Putamen (tissue), 1 donor: ENCODE data around the gene CLIP1.
"Not testable (repeated sequence)": the region's sequence is repeated elsewhere in the genome, so short reads cannot be mapped to it uniquely, and the experiment has no call there.

Experiments used
- DNase-seq: peaks from one replicate; pipeline ENCODE4 v3.0.0-alpha.2; 2016; ENCODE audit warnings: low spot score

Gene CLIP1

GRCh38 chr12:122421821-122422729 is at the start of gene CLIP1:
Gene CLIP1 (minus strand): TSS chr12:122422669. CDS start chr12:122380452, 42,217 bp downstream.
- DNase-seq, result no peak

GRCh38 chr12:122471324-122472226 is 49.1 kb upstream of the CLIP1 start:
- peak; percentile 38 for DNase-seq

GRCh38 chr12:122470576-122470975 is 48.1 kb upstream of the CLIP1 start:
- not testable (repeated sequence) for DNase-seq

DNA sequence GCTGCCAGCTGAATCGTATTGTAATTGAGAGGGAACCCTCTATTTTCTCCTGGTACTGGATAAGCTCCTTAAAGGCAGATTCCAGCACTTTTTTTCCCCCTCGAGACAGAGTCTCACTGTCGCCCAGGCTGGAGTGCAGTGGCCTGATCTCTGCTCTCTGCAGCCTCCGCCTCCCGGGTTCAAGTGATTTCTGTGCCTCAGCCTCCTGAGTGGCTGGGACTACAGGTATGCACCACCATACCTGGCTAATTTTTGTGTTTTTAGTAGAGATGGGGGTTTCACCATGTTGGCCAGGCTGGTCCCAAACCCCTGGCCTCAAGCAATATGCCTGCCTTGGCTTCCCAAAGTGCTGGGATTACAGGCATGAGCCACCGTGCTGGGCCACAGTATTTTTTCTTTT is 47.4 kb upstream of the CLIP1 start:
- DNase-seq, result not testable (repeated sequence)

GRCh38 chr12:122467983-122468382 is 45.5 kb upstream of the CLIP1 start:
- no peak for DNase-seq

- not testable (repeated sequence) for DNase-seq
These were observed 42.0 kb upstream of the CLIP1 start for GRCh38 chr12:122464317-122465042.

GRCh38 chr12:122460641-122461040 is 38.2 kb upstream of the CLIP1 start:
- no peak for DNase-seq

DNA sequence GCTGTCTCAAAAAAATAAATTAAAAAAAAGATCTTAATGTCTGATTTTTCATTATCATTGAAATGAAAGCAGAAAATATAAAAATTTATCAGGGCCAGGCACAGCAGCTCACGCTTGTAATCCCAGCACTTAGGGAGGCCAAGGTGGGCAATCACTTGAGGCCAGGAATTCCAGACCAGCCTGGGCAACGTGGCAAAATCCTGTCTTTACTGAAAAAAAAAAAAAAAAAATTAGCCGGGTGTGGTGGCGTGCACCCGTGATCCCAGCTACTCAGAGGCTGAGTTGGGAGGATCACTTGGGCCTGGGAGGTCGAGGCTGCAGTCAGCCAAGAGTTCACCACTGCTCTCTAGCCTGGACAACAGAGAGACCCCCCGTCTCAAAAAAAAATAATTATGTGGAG is 37.6 kb upstream of the CLIP1 start:
- no peak for DNase-seq

GRCh38 chr12:122459211-122459610 is 36.7 kb upstream of the CLIP1 start:
- no peak for DNase-seq

DNA sequence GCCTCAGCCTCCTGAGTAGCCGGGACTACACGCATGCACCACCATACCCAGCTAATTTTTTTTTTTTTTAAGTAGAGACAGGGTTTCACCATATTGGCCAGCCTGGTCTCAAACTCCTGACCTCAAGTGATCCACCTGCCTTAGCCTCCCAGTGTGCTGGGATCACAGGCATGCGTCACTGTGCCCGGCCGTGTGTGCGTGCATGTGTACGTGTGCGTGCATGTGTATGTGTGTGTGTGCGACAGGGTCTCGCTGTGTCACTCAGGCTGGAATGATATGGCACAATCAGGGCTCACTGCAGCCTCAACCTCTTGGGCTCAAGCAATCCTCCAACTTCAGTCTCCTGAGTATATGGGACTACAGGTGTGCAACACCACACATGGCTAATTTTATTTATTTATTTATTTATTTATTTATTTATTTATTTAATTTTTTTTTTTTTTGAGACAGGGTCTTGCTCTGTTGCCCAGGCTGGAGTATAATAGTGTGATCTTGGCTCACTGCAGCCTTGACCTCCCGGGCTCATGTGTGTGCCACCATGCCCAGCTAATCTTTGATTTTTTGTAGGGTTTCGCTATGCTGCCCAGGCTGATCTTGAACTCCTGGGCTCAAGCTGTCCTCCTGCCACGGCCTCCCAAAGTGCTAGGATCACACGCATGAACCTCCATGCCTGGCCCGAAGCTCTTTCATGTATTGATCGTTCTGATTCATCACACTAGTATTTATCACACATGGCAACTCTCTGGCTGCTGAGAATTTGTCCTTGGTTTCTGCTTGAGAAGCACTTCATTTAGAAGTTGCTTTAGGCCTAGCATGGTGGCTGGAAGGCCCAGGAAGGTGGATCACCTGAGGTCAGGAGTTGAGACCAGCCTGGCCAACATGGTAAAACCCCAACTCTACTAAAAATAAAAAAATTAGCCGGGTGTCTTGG is 35.9 kb upstream of the CLIP1 start:
- DNase-seq, result no peak

GRCh38 chr12:122457627-122458026 is 35.2 kb upstream of the CLIP1 start:
- DNase-seq, result no peak

DNA sequence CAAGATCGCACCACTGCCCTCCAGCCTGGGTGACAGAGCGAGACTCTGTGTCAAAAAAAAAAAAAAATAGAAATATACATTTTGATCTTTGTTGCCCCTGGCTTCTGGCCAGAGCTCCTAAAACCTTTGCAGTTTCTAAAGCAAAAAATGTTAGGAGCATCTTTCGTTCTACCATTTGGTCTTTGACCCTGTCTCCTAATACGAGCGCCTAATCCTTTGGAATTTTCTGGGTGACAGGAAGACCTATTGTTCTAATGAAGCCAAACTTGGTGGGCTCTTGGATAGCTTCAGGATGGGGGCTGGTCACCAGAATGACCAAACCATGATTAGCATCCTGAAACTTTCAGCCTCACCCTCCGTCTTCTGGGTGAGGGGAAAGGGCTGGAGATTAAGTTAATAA is 32.3 kb upstream of the CLIP1 start:
- no peak for DNase-seq

DNA sequence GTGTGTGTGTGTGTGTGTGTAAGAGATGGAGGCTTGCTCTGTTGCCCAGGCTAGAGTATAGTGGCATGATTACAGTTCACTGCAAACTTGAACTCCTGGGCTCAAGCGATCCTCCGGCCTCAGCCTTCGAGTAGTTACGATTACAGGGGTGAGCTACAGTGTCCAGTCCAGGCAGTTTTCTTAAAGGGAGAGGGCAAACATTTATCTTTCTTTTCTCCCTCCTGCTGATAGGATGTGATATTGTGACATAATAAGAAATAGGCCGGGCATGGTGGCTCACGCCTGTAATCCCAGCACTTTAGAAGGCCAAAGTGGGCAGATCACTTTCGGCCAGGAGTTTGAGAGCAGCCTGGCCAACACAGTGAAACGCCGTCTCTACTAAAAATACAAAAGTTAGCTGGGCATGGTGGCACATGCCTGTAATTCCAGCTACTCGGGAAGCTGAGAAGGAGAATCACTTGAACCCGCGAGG is 31.8 kb upstream of the CLIP1 start:
- DNase-seq, result no peak

- no peak for DNase-seq
These were observed 30.3 kb upstream of the CLIP1 start for GRCh38 chr12:122452701-122453285.

- no peak for DNase-seq
These were observed 26.8 kb upstream of the CLIP1 start for GRCh38 chr12:122449317-122449716.

GRCh38 chr12:122447825-122448224 is 25.4 kb upstream of the CLIP1 start:
- DNase-seq, result not testable (repeated sequence)

DNA sequence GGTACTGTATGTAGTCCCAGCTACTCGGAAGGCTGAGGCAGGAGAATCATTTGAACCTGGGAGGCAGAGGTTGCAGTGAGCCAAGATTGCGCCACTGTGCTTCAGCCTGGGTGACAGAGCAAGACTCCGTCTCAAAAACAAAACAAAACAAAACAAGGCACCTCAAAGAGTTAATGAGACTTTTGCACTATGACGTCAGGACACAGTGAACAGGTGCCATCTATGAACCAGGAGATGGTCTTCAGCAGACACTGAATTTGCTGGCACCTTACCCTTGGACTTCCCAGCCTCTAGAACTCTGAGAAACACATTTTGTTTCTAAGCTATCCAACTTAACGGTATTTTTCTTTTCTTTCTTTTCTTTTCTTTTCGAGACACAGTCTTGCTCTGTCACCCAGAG is 23.9 kb upstream of the CLIP1 start:
- not testable (repeated sequence) for DNase-seq

GRCh38 chr12:122444071-122444470 is 21.6 kb upstream of the CLIP1 start:
- DNase-seq, result not testable (repeated sequence)

DNA sequence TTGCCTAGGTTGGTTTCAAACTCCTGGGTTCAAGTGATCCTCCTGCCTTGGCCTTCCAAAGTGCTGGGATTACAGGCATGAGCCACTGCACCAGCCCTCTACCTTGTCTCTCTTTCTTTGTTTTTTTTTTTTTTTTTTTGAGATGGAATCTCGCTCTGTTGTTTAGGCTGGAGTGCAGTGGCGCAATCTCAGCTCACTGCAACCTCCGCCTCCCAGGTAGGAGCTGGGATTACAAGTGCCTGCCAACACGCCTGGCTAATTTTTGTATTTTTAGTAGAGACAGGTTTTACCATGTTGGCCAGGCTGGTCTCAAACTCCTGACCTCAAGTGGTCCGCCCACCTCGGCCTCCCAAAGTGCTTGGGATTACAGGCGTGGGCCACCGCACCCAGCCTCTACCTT is 16.4 kb upstream of the CLIP1 start:
- not testable (repeated sequence) for DNase-seq

DNA sequence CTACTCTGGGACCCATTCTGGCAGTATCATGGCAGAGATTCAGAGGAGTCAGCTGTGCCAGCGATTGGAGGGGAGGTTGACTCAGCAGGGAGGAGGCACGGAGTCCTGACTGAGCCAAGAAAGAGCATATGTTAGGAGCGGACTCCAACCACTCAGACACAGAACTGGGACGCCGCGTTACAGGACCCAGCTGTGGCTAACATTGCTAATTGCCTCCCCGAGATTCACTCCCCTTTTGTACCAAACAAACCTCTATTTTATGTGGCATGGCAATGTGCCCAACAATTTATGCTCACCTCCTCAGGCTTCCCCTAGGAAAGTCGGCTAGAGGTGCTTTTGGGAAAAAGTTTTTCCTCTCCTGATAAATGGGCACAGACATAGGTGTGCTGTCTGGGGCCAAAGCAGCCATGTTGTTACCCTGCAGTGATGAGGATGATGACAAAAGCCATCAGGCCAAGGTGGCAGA is 15.2 kb upstream of the CLIP1 start:
- DNase-seq, result no peak
